Spleen (tissue), 7 donors: ENCODE results near the gene ZNF532.

ENCODE experiments used
- POLR2A ChIP-seq, 3 donors: fragments of 450-650 bp; IDR thresholded peaks; one replicate each; pipeline ENCODE4 v1.5.1; 2017; ENCODE audit warnings: antibody characterized with exemption in 3 of 3, mild to moderate bottlenecking in 1 of 3
- POLR2AphosphoS5 ChIP-seq, 3 donors: sonication (generic); formaldehyde crosslinking; IDR thresholded peaks; one replicate each; pipeline ENCODE4 v1.5.1; 2017; ENCODE audit warnings: antibody characterized with exemption in 3 of 3
- TF ChIP-seq, protein P1 (sequence below), 11 experiments: fragments of 200-600 bp in 7 of 11; fragments of 450-650 bp in 4 of 11; sonication (generic) in 4 of 11; IDR thresholded peaks in 8 of 11; conservative IDR thresholded peaks in 3 of 11; 1 replicate in 7 of 11; 2 replicates in 4 of 11; pipeline versions ENCODE4 v1.4.0 to v1.8.0; 2016 to 2021; ENCODE audit warnings: antibody characterized with exemption in 11 of 11, inconsistent platforms in 4 of 11, mild to moderate bottlenecking in 1 of 11
- donor health status: DM: no; HTN: no; CAD: no; lungs with moderate emphysema.
- donor health status: DM: no; HTN: no; CAD: no.
- donor health status: DM: no; HTN: no; CAD: no.

- TF ChIP-seq, protein P1, sequence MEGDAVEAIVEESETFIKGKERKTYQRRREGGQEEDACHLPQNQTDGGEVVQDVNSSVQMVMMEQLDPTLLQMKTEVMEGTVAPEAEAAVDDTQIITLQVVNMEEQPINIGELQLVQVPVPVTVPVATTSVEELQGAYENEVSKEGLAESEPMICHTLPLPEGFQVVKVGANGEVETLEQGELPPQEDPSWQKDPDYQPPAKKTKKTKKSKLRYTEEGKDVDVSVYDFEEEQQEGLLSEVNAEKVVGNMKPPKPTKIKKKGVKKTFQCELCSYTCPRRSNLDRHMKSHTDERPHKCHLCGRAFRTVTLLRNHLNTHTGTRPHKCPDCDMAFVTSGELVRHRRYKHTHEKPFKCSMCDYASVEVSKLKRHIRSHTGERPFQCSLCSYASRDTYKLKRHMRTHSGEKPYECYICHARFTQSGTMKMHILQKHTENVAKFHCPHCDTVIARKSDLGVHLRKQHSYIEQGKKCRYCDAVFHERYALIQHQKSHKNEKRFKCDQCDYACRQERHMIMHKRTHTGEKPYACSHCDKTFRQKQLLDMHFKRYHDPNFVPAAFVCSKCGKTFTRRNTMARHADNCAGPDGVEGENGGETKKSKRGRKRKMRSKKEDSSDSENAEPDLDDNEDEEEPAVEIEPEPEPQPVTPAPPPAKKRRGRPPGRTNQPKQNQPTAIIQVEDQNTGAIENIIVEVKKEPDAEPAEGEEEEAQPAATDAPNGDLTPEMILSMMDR (IDR thresholded peaks at IDR 0.05 in 8 of 11, conservative IDR thresholded peaks at IDR 0.05 in 3 of 11), result no peak
- no peak for TF ChIP-seq POLR2A (IDR thresholded peaks at IDR 0.05)
- TF ChIP-seq POLR2AphosphoS5 (IDR thresholded peaks at IDR 0.05), result no peak
These were observed 149.1 kb downstream of the ZNF532 start for GRCh38 chr18:59013744-59014143.
